GM12878 (cell line): ENCODE results near the gene LEF1. TPM values are rescaled to one million over a fixed set of nuclear protein-coding genes. Genes with fewer than 3 reads are reported as not detected.

Source experiments
- BCL3 ChIP-seq: IDR thresholded peaks from 2 replicates; pipeline ENCODE4 v1.6.1; 2011; ENCODE audit warnings: borderline replicate concordance, low read depth, mild to moderate bottlenecking, moderate library complexity, low read length; ENCODE audit not compliant: insufficient read depth, poor library complexity, severe bottlenecking
- BCLAF1 ChIP-seq: fragments of 450-650 bp; IDR thresholded peaks from 2 replicates; pipeline ENCODE4 v1.6.1; 2017; ENCODE audit warnings: antibody characterized with exemption, mild to moderate bottlenecking, moderate library complexity
- BMI1 ChIP-seq: fragments of 450-650 bp; IDR thresholded peaks from 2 replicates; pipeline ENCODE4 v1.6.1; 2016; ENCODE audit warnings: mild to moderate bottlenecking, moderate library complexity, borderline replicate concordance
- CHD2 ChIP-seq: IDR thresholded peaks from 2 replicates; pipeline ENCODE4 v1.6.1; 2011; ENCODE audit warnings: low read depth, low read length, improper control_type of control experiment, borderline replicate concordance
- EED ChIP-seq: sonication (generic); IDR thresholded peaks from 2 replicates; pipeline ENCODE4 v1.6.1; 2016; ENCODE audit warnings: antibody characterized with exemption, low read depth
- EP300 ChIP-seq, 2 experiments: fragments of 150-350 bp in 1 of 2; IDR thresholded peaks; 2 replicates each; pipeline ENCODE4 v1.6.1; 2011 to 2012; ENCODE audit warnings: low read depth in 2 of 2, low read length in 2 of 2, borderline replicate concordance in 1 of 2, improper control_type of control experiment in 1 of 2, inconsistent platforms in 1 of 2; ENCODE audit not compliant: control insufficient read depth in 1 of 2
- HCFC1 ChIP-seq: fragments of 150-350 bp; IDR thresholded peaks from 2 replicates; pipeline ENCODE4 v1.6.1; 2014; ENCODE audit warnings: low read length
- IKZF1 ChIP-seq: fragments of 450-650 bp; conservative IDR thresholded peaks from 2 replicates; pipeline ENCODE4 v1.6.1; 2017; ENCODE audit warnings: antibody characterized with exemption, mild to moderate bottlenecking
- MXI1 ChIP-seq: fragments of 150-350 bp; IDR thresholded peaks from 2 replicates; pipeline ENCODE4 v1.6.1; 2011; ENCODE audit warnings: low read depth, mild to moderate bottlenecking, inconsistent platforms, low read length, improper control_type of control experiment
- NBN ChIP-seq: fragments of 450-650 bp; IDR thresholded peaks from 2 replicates; pipeline ENCODE4 v1.6.1; 2016
- NFYB ChIP-seq: IDR thresholded peaks from 2 replicates; pipeline ENCODE4 v1.6.1; 2011; ENCODE audit warnings: low read depth, mild to moderate bottlenecking, low read length, improper control_type of control experiment, moderate library complexity; ENCODE audit not compliant: insufficient read depth
- NR2C1 ChIP-seq: fragments of 450-650 bp; IDR thresholded peaks from 2 replicates; pipeline ENCODE4 v1.6.1; 2017; ENCODE audit warnings: antibody characterized with exemption, mild to moderate bottlenecking, moderate library complexity
- NR2F1 ChIP-seq: fragments of 450-650 bp; conservative IDR thresholded peaks from 2 replicates; pipeline ENCODE4 v1.6.1; 2017; ENCODE audit warnings: mild to moderate bottlenecking
- PKNOX1 ChIP-seq: fragments of 450-650 bp; IDR thresholded peaks from 2 replicates; pipeline ENCODE4 v1.6.1; 2016; ENCODE audit warnings: mild to moderate bottlenecking
- RAD21 ChIP-seq: IDR thresholded peaks from 2 replicates; pipeline ENCODE4 v1.6.1; 2011; ENCODE audit warnings: mild to moderate bottlenecking, low read depth, low read length, moderate library complexity; ENCODE audit not compliant: insufficient read depth
- RELB ChIP-seq: fragments of 450-650 bp; IDR thresholded peaks from 2 replicates; pipeline ENCODE4 v1.6.1; 2017; ENCODE audit warnings: low read depth, mild to moderate bottlenecking, moderate library complexity
- SKIL ChIP-seq: fragments of 450-650 bp; IDR thresholded peaks from 2 replicates; pipeline ENCODE4 v1.6.1; 2017; ENCODE audit warnings: mild to moderate bottlenecking, low read depth, inconsistent platforms; ENCODE audit not compliant: poor library complexity, severe bottlenecking
- SPI1 ChIP-seq: IDR thresholded peaks from 2 replicates; pipeline ENCODE4 v1.6.1; 2011; ENCODE audit warnings: low read depth, mild to moderate bottlenecking, low read length, moderate library complexity, borderline replicate concordance; ENCODE audit not compliant: insufficient read depth
- TCF7 ChIP-seq: IDR thresholded peaks from 2 replicates; pipeline ENCODE4 v1.6.1; 2014; ENCODE audit warnings: antibody characterized with exemption, borderline replicate concordance
- ZNF217 ChIP-seq: fragments of 450-650 bp; IDR thresholded peaks from 2 replicates; pipeline ENCODE4 v1.6.1; 2017; ENCODE audit warnings: antibody characterized with exemption, mild to moderate bottlenecking
- polyA plus RNA-seq, 11 experiments: library from polyadenylated mRNA; depleted of rRNA in 4 of 11; unstranded in 6 of 11; stranded (reverse) in 5 of 11; fragments of >200 nt; fragmentation: Nextera tagmentation in 4 of 11; fragmentation: Illumina TruSeq in 1 of 11; extraction: Ambion mirVana in 4 of 11; extraction: Trizol in 1 of 11; gene quantifications; 1 replicate in 1 of 11; 2 replicates in 10 of 11; pipeline versions ENCODE4 v1.2.1 to v1.2.3, GENCODE V29; 2011 to 2016; ENCODE audit warnings: inconsistent platforms in 2 of 11, missing spikeins in 2 of 11, low read depth in 1 of 11
- total RNA-seq, 4 experiments: library from RNA; depleted of rRNA in 3 of 4; stranded (reverse); fragments of >200 nt in 3 of 4; fragmentation: Illumina TruSeq in 1 of 4; extraction: Trizol in 1 of 4; gene quantifications; 2 replicates each; pipeline versions ENCODE4 v1.2.1 to v1.2.3, GENCODE V29; 2013 to 2021

Gene LEF1
- total and polyA plus RNA-seq, 10 of the 15 experiments (the other 5 are each of a cell fraction or from before 2014, with no cell fraction given), result 10.2 to 38.1 (median 19.5) TPM

- TF ChIP-seq PKNOX1 (0 out of 2 replicates have a peak, but pooled peaks have one; percentile 4), IKZF1 (peak; percentile 42; the same call in 1 of the 2 replicates), BMI1 (0 out of 2 replicates have a peak, but pooled peaks have one; percentile 35), SPI1 (peak; percentile 85), TCF7 (no peak), HCFC1 (no peak), ZNF217 (peak; percentile 47; the same call in 1 of the 2 replicates), SKIL (peak; percentile 49), BCLAF1 (no peak), EP300 (IDR thresholded peaks at IDR 0.05; ENCODE audit: borderline replicate concordance in 1 of 2, control insufficient read depth in 1 of 2, low read depth in 2 of 2, low read length in 2 of 2) (peak; percentile 48 to 52; a peak in 1 of 4 replicates), MXI1 (no peak), RAD21 (no peak), NR2C1 (no peak), CHD2 (0 out of 2 replicates have a peak, but pooled peaks have one; percentile 57), BCL3 (no peak), NR2F1 (peak; percentile 89), NBN (0 out of 2 replicates have a peak, but pooled peaks have one; percentile 21), NFYB (no peak), EED (no peak), RELB (peak; percentile 33; the same call in 1 of the 2 replicates)
Observed at GRCh38 chr4:108116423-108117168, 52.1 kb downstream of the LEF1 start (continued).
